ENCODE results near the gene GLP2R.

The GLP2R gene

DNA sequence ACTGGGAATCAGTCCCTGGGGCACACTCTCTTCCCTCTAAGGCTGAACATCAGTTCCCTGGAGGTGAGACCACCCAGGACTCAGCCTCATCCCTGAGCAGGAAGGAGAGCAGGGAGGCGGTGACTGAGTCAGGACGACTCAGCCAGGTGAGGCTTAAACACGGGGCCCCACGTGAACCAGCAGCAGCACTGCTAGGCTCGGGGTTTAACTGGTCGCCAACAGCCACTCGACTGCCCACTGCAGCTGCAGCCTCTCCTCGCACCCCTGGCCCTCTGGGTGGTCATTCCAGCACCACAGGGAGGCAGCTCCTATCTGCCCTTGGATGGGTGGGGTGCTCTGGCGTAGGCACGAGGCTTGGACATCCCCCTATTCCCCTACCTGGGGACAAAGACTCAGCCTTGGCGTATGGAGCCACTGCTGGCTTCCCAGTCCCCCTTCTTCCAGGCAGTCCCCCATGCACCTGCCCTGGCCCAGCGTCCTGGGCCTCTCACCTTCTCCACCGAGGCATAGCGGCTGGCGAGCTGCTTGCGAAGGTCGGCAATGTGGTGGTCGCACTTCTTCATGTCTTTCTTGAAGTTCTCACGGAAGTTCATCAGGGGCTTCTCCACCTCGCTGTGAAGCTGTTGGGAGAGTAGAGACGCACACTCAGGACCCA is 100.6 kb downstream of the GLP2R start:
- no peak for DNase-seq

DNA sequence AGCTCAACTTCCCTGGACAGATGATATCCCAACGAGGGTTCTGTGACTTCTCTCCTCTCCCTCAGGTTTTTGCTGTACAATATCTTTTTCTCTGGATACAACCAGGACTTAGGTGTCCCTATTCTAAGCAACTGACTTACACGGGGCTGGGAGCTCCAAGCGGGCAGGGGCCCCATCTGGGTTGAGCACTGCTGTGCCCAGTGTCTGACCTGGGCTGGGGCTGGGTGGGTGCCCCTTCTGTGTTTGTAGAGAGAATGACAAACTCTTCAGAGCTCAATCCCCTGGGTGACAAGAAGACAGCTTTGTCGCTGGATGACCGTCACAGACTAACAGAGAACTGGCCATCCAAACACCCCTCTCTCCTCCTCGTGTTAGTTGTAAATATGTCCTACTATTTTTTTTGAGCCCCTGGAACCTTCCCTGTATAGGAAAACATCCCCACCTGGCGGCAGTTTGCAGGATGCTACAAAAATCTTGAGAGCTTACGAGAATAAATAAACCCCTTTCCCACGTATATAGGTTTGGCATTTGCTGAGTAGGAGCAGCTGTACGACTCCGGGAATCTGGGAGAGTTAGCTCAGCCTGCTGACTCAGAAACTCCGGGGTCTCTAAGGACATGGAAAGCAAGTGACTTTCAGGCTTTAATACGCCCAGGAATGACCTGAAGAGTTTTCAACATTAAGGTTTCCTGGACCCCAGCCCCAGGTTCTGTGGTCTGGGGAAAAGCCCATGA is 103.0 kb downstream of the GLP2R start:
- DNase-seq, result peak; percentile 5

DNA sequence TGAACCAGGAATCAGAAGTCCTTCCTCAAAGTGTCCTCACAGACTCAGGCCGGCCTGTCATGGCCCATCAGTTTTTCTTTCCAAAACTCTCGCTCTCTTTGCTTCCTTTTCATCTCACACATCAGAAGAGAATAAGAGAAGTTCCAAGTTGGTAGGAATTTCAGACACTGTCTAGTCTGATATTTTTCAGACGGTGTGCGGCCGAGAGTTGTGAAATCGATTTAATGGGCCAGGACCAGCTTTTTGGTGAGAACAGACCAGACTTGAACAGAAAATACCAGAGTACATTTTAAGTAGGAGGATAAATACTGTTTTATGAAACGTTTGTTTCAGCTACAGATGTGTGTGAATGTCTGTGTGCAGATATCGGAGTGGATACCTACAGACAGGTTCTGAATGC is 104.1 kb downstream of the GLP2R start:
- no peak for DNase-seq

DNA sequence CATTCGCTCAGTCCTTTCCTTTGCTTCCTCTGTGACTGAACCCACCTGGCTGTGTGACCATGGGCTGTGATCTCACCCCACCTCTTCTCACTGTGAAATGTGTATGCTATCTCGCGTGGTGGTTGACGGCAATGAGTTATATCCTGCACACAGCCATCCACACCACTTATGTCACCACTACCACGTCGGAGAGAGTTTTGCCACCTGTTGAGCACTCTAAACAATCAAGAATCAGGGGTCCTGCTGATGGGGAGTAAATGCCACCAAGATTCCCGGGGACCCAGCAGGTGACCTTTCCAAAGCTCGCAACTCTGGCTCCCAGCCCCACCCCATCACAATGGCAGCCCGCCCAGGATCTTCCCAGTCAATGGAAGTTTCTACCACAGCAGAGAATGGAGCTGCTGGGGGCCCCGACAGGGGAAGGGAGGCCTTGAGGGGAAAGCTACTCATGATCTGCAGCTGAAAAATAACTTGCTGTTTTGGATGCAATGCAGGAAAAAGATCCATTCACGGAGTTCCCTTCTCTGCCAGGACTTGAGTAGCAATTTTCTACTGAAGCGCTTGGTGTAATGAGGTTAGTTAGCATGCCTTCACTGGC is 105.5 kb downstream of the GLP2R start:
- DNase-seq, result no peak

DNA sequence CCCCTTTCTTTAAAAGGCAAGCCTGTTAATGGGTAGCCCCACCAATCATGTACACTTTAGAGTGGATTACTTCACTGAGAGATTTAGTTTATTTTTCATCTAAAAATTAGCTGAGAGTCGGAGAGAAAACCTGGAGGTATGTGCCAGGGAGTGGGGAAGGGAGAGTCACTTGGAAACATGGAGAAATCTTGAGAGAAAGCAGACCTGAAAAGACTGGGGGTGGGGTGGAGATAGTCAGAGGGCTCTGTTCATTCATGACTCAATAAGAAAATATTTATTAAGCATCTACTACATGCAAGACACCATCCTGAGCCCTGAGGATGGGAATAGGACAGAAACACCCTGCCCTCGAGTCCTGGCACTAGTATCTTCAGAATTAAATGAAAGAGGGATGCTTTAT is 106.8 kb downstream of the GLP2R start:
- DNase-seq, result no peak

DNA sequence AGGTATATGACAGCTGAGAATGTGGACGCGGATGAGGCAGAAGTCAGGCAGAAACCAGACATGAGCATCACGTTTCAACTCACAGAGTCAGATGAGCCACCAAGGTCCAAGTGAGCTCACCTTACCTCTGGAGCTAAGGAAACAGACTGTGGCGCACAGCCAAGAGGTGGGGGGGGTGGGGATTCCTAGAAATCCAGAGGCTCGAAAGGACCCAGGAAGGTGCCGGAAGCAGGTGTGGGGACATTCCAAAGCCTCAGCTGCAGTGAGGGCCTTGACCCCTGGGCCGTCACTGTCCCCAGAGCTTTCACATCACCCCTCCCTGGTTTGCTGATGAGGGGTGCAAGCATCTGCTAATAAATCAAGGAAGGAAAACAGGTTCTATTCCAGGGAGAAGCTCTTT is 108.6 kb downstream of the GLP2R start:
- no peak for DNase-seq

DNA sequence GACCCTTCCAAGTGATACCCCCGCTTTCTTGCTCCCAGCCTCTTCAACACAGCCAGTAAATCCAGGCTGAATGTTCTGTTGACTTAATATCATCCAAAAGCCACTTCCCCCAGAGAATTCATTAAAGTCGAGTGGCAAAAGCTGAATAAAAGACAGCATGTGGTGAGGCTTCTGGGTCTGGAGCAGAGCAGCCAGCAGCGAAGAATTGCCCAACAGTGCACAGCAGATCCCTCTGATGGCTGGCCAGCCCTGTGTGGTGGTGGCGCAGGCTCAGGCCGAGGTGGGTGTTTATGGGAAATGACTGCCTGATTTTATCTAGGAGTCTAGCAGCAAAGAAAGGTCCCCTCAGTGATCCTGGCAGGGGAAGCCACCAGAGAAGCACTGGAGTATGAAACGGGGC is 109.7 kb downstream of the GLP2R start:
- no peak for DNase-seq

DNA sequence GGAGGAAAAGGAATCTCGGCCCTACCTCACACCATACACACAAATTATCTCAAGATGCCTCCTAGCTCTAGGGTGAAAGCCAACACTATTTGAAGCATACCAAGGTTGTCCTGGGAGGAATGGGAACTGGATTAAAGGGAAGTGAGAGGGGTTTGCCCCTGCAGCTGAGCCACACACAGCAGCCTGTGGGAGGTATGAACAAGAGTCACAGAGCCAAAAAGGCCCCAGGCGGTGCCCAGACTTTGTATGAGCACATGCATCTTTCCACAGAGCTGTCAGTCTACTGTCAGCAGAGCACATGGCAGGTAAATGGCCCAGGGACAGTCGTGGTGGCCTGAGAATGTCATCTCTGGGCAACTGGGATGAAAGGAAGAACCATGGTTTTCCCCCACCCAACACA is 110.4 kb downstream of the GLP2R start:
- no peak for DNase-seq

DNA sequence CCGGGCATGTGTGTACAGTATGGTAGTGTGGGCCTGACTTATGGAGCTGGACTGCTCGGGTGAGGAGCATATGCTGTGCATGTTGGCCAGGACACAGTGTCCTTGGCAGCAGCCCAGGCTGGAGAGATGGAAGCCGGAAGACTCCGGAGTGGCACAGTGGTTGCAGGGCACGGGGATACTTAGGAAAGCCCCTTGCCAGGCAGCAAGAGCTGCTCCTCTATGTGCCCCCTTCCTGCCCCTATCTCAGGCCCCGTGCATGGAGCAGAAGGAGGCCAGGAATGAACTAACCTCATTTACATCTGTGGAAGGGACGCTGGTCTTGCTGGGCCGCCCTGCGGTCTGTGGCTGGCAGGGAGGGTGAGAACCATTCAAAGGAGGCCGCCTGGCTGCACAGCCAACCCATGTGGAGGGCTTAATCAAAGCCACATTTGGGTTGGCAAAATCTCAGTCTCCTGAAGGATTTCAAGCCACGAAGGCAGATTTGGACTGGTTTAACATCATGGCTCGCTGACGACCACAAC is 111.6 kb downstream of the GLP2R start:
- DNase-seq, result no peak

DNA sequence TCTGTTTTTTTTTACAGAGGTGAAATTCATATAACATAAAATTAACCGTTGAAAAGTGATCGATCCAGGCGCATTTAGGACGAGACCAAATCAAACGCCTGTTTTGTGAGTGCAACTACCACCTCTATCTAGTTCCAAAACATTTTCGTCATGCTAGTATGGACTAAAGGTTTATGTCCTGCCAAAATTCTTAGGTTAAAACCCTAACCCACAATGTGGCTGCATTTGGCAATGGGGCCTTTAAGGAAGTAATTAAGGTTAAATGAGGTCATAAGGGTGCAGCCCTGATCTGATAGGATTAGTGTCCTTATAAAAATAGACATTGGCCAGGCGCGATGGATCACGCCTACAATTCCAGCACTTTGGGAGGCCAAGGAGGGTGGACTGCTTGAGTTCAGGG is 112.2 kb downstream of the GLP2R start:
- no peak for DNase-seq

DNA sequence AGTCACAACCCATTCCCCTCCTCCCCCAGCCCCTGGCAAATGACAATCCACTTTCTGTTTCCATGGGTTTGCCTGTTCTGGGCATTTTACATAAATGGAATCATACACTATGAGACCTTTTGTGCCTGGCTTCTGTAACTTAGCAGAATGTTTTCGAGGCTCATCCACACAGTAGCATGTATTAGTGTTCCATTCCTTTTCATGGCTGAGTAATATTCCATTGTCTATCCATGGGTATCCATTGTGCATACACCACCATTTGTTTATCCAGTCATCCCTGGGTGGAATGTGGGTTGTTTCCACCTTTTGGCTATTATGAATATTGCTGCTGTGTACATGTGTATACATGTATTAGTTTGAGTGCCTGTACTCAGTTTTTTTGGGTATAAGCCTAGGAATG is 113.0 kb downstream of the GLP2R start:
- DNase-seq, result no peak

DNA sequence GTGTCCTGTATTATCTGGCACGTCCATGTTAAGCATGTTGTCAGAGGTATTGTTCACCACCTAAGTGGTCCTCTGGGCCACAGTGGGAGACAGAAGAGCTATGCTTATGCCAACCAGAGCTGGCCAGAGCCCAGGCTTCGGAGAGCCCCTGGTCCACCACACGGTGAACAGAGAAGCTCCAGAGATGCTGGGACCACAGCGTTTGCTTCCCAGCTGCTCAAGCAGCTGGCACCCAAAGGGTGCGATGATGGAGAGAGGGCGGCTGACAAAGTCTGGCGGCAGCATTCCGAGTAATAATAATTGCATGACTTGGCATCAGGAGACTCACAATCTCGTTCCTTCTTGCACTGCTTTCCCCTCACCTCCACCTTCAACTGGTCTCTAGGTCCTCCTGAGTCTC is 115.1 kb downstream of the GLP2R start:
- DNase-seq, result no peak

DNA sequence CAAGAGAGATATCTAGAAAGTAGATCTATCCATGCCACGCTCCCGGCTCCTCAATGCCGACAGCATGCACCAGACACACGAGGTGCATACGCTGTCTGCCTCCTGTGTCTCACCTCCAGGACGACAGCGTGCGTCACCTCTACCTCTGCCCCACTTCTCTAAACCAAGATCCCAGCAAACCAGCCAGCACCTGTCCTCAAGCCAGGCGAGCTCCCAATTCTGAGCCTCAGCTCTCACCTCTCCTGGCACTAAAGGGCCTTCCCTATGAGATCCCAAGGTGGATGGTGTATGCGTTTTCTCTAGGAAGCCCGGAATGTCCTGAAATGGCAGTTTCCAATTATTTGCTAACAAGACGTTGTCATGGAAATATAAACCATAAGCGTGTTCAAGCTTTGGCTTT is 115.6 kb downstream of the GLP2R start:
- DNase-seq, result no peak

Measured in hematopoietic multipotent progenitor cell treated with erythropoietin and hydrocortisone succinate and interleukin-3 and kit ligand, for 8 days (in vitro differentiated cells).